ENCODE results near the gene NEURL4.

Gene NEURL4

DNA sequence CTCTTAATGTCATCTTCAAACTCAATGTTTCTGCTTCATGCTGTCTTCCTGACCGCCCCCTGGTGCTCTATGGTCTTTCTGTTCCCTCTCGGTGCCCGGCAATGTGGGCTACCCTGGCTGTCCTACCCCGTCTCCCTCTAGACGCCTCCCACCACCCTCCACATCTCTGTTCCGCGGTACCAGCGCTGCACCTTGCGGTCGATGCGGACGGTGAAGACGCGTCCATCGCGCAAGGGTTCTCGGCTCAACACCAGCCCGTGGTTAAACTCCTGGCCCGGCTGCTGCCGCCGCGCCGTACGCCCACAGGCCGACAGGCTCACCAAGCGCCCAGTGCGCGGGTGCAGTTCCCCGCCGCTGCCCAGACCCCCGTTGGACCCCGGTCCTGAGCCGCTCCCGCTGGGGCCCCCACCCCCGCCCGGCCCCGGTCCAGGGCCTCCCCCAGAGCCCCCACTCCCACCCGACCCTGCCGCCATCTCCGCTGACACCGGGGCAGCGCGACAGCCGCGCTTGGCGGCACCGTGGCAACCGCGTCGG, at the start of gene NEURL4:
Gene NEURL4, minus strand, starts transcription at position 496 of the 534 bp plus-strand sequence. Its CDS starts 23 bp downstream, at position 473.
- TF ChIP-seq ZNF565 (CRISPR knock-in tag; conservative IDR thresholded peaks at IDR 0.05; ENCODE audit: low read depth) = no peak
- TF ChIP-seq ZFP3 (CRISPR knock-in tag; IDR thresholded peaks at IDR 0.05) = no peak
- no peak for TF ChIP-seq ZFP30 (CRISPR knock-in tag; IDR thresholded peaks at IDR 0.05)
- no peak for TF ChIP-seq OSR1 (CRISPR knock-in tag; IDR thresholded peaks at IDR 0.05)
- no peak for TF ChIP-seq PPARA (CRISPR knock-in tag; IDR thresholded peaks at IDR 0.05; ENCODE audit: borderline replicate concordance)
- TF ChIP-seq ZNF70 (CRISPR knock-in tag; IDR thresholded peaks at IDR 0.05) = no peak
- TF ChIP-seq, protein P1, sequence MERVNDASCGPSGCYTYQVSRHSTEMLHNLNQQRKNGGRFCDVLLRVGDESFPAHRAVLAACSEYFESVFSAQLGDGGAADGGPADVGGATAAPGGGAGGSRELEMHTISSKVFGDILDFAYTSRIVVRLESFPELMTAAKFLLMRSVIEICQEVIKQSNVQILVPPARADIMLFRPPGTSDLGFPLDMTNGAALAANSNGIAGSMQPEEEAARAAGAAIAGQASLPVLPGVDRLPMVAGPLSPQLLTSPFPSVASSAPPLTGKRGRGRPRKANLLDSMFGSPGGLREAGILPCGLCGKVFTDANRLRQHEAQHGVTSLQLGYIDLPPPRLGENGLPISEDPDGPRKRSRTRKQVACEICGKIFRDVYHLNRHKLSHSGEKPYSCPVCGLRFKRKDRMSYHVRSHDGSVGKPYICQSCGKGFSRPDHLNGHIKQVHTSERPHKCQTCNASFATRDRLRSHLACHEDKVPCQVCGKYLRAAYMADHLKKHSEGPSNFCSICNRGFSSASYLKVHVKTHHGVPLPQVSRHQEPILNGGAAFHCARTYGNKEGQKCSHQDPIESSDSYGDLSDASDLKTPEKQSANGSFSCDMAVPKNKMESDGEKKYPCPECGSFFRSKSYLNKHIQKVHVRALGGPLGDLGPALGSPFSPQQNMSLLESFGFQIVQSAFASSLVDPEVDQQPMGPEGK (CRISPR knock-in tag; IDR thresholded peaks at IDR 0.05; ENCODE audit: borderline replicate concordance) = no peak
- TF ChIP-seq ISL1 (CRISPR knock-in tag; IDR thresholded peaks at IDR 0.05) = no peak
- TF ChIP-seq, protein P2, sequence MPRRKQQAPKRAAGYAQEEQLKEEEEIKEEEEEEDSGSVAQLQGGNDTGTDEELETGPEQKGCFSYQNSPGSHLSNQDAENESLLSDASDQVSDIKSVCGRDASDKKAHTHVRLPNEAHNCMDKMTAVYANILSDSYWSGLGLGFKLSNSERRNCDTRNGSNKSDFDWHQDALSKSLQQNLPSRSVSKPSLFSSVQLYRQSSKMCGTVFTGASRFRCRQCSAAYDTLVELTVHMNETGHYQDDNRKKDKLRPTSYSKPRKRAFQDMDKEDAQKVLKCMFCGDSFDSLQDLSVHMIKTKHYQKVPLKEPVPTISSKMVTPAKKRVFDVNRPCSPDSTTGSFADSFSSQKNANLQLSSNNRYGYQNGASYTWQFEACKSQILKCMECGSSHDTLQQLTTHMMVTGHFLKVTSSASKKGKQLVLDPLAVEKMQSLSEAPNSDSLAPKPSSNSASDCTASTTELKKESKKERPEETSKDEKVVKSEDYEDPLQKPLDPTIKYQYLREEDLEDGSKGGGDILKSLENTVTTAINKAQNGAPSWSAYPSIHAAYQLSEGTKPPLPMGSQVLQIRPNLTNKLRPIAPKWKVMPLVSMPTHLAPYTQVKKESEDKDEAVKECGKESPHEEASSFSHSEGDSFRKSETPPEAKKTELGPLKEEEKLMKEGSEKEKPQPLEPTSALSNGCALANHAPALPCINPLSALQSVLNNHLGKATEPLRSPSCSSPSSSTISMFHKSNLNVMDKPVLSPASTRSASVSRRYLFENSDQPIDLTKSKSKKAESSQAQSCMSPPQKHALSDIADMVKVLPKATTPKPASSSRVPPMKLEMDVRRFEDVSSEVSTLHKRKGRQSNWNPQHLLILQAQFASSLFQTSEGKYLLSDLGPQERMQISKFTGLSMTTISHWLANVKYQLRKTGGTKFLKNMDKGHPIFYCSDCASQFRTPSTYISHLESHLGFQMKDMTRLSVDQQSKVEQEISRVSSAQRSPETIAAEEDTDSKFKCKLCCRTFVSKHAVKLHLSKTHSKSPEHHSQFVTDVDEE (CRISPR knock-in tag; IDR thresholded peaks at IDR 0.05) = no peak
- no peak for TF ChIP-seq ZNF8 (CRISPR knock-in tag; IDR thresholded peaks at IDR 0.05)
- ATAC-seq = peak; percentile 49

DNA sequence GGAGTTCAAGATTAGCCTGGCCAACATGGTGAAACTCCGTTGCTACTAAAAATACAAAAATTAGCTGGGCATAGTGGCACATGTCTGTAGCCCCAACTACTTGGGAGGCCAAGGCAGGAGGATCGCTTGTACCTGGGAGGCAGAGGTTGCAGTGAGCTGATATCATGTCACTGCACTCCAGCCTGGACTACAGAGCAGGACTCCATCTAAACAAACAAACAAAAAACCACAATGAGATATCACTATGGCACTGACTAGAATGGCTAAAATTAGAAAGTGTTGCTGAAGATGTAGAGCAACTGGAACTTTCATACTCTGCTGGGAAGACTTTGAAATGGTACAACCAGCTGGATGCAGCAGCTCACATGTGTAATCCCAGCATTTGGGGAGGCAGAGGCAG, 45.2 kb upstream of the NEURL4 start:
- TF ChIP-seq ZNF565 (CRISPR knock-in tag; conservative IDR thresholded peaks at IDR 0.05; ENCODE audit: low read depth) = no peak
- TF ChIP-seq ZNF70 (CRISPR knock-in tag; IDR thresholded peaks at IDR 0.05) = no peak
- TF ChIP-seq, protein P1 (CRISPR knock-in tag; IDR thresholded peaks at IDR 0.05; ENCODE audit: borderline replicate concordance) = no peak
- TF ChIP-seq OSR1 (CRISPR knock-in tag; IDR thresholded peaks at IDR 0.05) = no peak
- no peak for TF ChIP-seq ARNTL (CRISPR knock-in tag; IDR thresholded peaks at IDR 0.05; ENCODE audit: borderline replicate concordance, low read depth)
- TF ChIP-seq, protein P3, sequence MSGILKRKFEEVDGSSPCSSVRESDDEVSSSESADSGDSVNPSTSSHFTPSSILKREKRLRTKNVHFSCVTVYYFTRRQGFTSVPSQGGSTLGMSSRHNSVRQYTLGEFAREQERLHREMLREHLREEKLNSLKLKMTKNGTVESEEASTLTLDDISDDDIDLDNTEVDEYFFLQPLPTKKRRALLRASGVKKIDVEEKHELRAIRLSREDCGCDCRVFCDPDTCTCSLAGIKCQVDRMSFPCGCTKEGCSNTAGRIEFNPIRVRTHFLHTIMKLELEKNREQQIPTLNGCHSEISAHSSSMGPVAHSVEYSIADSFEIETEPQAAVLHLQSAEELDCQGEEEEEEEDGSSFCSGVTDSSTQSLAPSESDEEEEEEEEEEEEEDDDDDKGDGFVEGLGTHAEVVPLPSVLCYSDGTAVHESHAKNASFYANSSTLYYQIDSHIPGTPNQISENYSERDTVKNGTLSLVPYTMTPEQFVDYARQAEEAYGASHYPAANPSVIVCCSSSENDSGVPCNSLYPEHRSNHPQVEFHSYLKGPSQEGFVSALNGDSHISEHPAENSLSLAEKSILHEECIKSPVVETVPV (CRISPR knock-in tag; IDR thresholded peaks at IDR 0.05) = no peak
- TF ChIP-seq BACH2 (CRISPR knock-in tag; IDR thresholded peaks at IDR 0.05; ENCODE audit: borderline replicate concordance) = no peak
- TF ChIP-seq TCF4 (CRISPR knock-in tag; IDR thresholded peaks at IDR 0.05; ENCODE audit: borderline replicate concordance) = no peak
- TF ChIP-seq, protein P2 (CRISPR knock-in tag; IDR thresholded peaks at IDR 0.05) = no peak
- TF ChIP-seq ZNF8 (CRISPR knock-in tag; IDR thresholded peaks at IDR 0.05) = no peak
- no peak for ATAC-seq

DNA sequence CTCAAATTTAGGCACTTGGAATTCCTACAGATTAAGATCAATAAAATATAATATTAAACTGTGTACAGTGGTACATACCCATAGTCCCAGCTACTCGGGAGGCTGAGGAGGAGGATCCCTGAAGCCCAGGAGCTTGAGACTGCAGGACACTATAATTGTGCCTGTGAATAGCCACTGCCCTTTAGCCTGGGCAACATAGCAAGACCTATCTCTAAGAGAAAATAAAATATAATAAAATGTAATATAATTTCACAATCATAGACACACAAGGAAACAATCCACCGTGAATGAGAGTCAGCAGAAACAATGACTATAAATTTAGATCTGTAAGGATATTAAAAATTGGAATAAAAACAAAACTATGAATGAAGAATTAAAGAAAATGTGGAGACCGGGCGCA, 41.7 kb upstream of the NEURL4 start:
- no peak for ATAC-seq
- TF ChIP-seq, protein P1 (CRISPR knock-in tag; IDR thresholded peaks at IDR 0.05; ENCODE audit: borderline replicate concordance) = no peak
- TF ChIP-seq ZFP3 (CRISPR knock-in tag; IDR thresholded peaks at IDR 0.05) = no peak
